ENCODE data around the gene UBXN2A. TPM values are rescaled to one million over a fixed set of nuclear protein-coding genes. Genes with fewer than 3 reads are reported as not detected.

The UBXN2A gene
- total and polyA plus RNA-seq, 2 of the 8 experiments (the other 6 are each of a cell fraction or from before 2014, with no cell fraction given): 3.6 to 20.4 TPM

GRCh38 chr2:23926750-23927571 lies 13.3 kb upstream of the UBXN2A start, which contains the start of gene ATAD2B (continued):
- TF ChIP-seq HDAC2 (IDR thresholded peaks at IDR 0.05; ENCODE audit: borderline replicate concordance in 1 of 2, low read depth in 2 of 2, low read length in 2 of 2): 0 out of 4 replicates have a peak, but pooled peaks of 1 of the 2 experiments have one; percentile 3
- TF ChIP-seq RBBP5 (IDR thresholded peaks at IDR 0.05; ENCODE audit: borderline replicate concordance, low read depth, low read length): peak; percentile 79; the same call in 1 of the 2 replicates
- no peak for TF ChIP-seq SUZ12 (IDR thresholded peaks at IDR 0.05; ENCODE audit: low read length)
- TF ChIP-seq SIRT6 (IDR thresholded peaks at IDR 0.05; ENCODE audit: low read length): no peak
- TF ChIP-seq BACH1 (IDR thresholded peaks at IDR 0.05; ENCODE audit: low read length): no peak
- TF ChIP-seq GTF2F1 (IDR thresholded peaks at IDR 0.05; ENCODE audit: borderline replicate concordance, low read depth, low read length): peak; percentile 59; the same call in 1 of the 2 replicates
- 0 out of 3 replicates have a peak, but pooled peaks of 1 of the 2 experiments have one; percentile 80 for TF ChIP-seq EP300 (IDR thresholded peaks at IDR 0.05; ENCODE audit: borderline replicate concordance in 1 of 2, low read depth in 2 of 2, low read length in 2 of 2)
- TF ChIP-seq CBX8 (IDR thresholded peaks at IDR 0.05; ENCODE audit: borderline replicate concordance, low read depth, low read length): no peak
- TF ChIP-seq MAFK (IDR thresholded peaks at IDR 0.05; ENCODE audit: low read depth, low read length): no peak
- peak; percentile 92 for TF ChIP-seq POLR2AphosphoS5 (IDR thresholded peaks at IDR 0.05; ENCODE audit: low read depth, low read length)
- TF ChIP-seq KDM4A (IDR thresholded peaks at IDR 0.05; ENCODE audit: low read depth, low read length, severe bottlenecking): peak; percentile 84
- TF ChIP-seq EZH2 (IDR thresholded peaks at IDR 0.05; ENCODE audit: low read depth, low read length, severe bottlenecking): peak; percentile 15
- peak; percentile 85 for TF ChIP-seq TBP (IDR thresholded peaks at IDR 0.05; ENCODE audit: low read depth, low read length)
- TF ChIP-seq CREB1 (IDR thresholded peaks at IDR 0.05): peak; percentile 86

All from H1 (cell line).